Liver (tissue), 3 donors: Measurements from ENCODE around the gene TCERG1L.

Experiments used
- EGR1 ChIP-seq, 2 donors: IDR thresholded peaks; 2 replicates each; pipeline ENCODE4 v1.6.1; 2016 to 2018; ENCODE audit warnings: antibody characterized with exemption in 2 of 2, low read depth in 2 of 2
- FOXA1 ChIP-seq: IDR thresholded peaks from 2 replicates; pipeline ENCODE4 v1.6.1; 2016; ENCODE audit warnings: antibody characterized with exemption
- GABPA ChIP-seq, 2 donors: IDR thresholded peaks in 1 of 2; conservative IDR thresholded peaks in 1 of 2; 2 replicates each; pipeline ENCODE4 v1.6.1; 2016; ENCODE audit warnings: antibody characterized with exemption in 2 of 2, mild to moderate bottlenecking in 1 of 2, moderate library complexity in 1 of 2
- JUND ChIP-seq, 2 donors: IDR thresholded peaks; 2 replicates each; pipeline ENCODE4 v1.6.1; 2016; ENCODE audit warnings: antibody characterized with exemption in 2 of 2
- RAD21 ChIP-seq, 2 donors: IDR thresholded peaks; 2 replicates each; pipeline ENCODE4 v1.6.1; 2016; ENCODE audit warnings: antibody characterized with exemption in 2 of 2, mild to moderate bottlenecking in 2 of 2
- RXRA ChIP-seq, 2 donors: IDR thresholded peaks; 2 replicates each; pipeline ENCODE4 v1.6.1; 2017 to 2018; ENCODE audit warnings: antibody characterized with exemption in 2 of 2, mild to moderate bottlenecking in 1 of 2
- SP1 ChIP-seq: IDR thresholded peaks from 2 replicates; pipeline ENCODE4 v1.6.1; 2018; ENCODE audit warnings: antibody characterized with exemption, mild to moderate bottlenecking
- TAF1 ChIP-seq: conservative IDR thresholded peaks from 2 replicates; pipeline ENCODE4 v1.6.1; 2016; ENCODE audit warnings: antibody characterized with exemption, mild to moderate bottlenecking
- YY1 ChIP-seq: IDR thresholded peaks from 2 replicates; pipeline ENCODE4 v1.6.1; 2016; ENCODE audit warnings: antibody characterized with exemption, mild to moderate bottlenecking
- TF ChIP-seq, protein P1 (sequence below): fragments of 150-350 bp; IDR thresholded peaks from 2 replicates; pipeline ENCODE4 v1.5.1; 2017; ENCODE audit warnings: improper control_type of control experiment, low read depth, low read length; ENCODE audit not compliant: missing input control
- TF ChIP-seq, protein P2 (sequence below): IDR thresholded peaks from 2 replicates; pipeline ENCODE4 v1.6.1; 2016; ENCODE audit warnings: antibody characterized with exemption
- TF ChIP-seq, protein P3 (sequence below): IDR thresholded peaks from 2 replicates; pipeline ENCODE4 v1.6.1; 2016; ENCODE audit warnings: antibody characterized with exemption, mild to moderate bottlenecking
- TF ChIP-seq, protein P4 (sequence below): IDR thresholded peaks from 2 replicates; pipeline ENCODE4 v1.6.1; 2016; ENCODE audit warnings: antibody characterized with exemption
- TF ChIP-seq, protein P5 (sequence below): IDR thresholded peaks from 2 replicates; pipeline ENCODE4 v1.6.1; 2016; ENCODE audit warnings: antibody characterized with exemption
- donor health status: healthy.
- donor health status: healthy.

DNA sequence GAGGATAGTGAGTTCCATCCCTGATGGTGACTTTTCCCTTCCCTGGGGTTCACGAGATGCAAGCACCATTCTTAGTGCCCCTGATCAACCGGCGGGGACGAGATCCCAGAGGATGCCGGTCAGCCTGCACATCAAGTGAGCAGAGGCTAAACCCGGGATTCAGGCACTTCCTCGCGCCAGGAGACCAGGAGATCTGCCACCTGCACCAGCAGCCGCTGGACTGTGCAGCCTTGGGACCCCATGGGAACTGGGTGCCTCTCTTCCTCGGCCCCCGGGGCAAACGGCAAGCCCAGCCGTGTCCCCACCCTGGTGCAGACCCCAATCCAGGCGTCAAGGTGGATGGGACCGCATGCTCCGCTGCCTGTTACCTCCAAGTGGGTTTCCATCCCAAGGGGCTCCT, 88.5 kb downstream of the TCERG1L start:
- TF ChIP-seq, protein P1, sequence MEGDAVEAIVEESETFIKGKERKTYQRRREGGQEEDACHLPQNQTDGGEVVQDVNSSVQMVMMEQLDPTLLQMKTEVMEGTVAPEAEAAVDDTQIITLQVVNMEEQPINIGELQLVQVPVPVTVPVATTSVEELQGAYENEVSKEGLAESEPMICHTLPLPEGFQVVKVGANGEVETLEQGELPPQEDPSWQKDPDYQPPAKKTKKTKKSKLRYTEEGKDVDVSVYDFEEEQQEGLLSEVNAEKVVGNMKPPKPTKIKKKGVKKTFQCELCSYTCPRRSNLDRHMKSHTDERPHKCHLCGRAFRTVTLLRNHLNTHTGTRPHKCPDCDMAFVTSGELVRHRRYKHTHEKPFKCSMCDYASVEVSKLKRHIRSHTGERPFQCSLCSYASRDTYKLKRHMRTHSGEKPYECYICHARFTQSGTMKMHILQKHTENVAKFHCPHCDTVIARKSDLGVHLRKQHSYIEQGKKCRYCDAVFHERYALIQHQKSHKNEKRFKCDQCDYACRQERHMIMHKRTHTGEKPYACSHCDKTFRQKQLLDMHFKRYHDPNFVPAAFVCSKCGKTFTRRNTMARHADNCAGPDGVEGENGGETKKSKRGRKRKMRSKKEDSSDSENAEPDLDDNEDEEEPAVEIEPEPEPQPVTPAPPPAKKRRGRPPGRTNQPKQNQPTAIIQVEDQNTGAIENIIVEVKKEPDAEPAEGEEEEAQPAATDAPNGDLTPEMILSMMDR = no peak
- TF ChIP-seq, protein P2, sequence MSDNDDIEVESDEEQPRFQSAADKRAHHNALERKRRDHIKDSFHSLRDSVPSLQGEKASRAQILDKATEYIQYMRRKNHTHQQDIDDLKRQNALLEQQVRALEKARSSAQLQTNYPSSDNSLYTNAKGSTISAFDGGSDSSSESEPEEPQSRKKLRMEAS = no peak
- TF ChIP-seq YY1 (no peak), SP1 (no peak), EGR1 (IDR thresholded peaks at IDR 0.05; ENCODE audit: low read depth in 2 of 2) (no peak), GABPA (IDR thresholded peaks at IDR 0.05 in 1 of 2, conservative IDR thresholded peaks at IDR 0.05 in 1 of 2) (no peak), RAD21 (IDR thresholded peaks at IDR 0.05) (no peak), TAF1 (no peak), RXRA (IDR thresholded peaks at IDR 0.05) (no peak), JUND (IDR thresholded peaks at IDR 0.05) (no peak), FOXA1 (no peak)
- TF ChIP-seq, protein P3, sequence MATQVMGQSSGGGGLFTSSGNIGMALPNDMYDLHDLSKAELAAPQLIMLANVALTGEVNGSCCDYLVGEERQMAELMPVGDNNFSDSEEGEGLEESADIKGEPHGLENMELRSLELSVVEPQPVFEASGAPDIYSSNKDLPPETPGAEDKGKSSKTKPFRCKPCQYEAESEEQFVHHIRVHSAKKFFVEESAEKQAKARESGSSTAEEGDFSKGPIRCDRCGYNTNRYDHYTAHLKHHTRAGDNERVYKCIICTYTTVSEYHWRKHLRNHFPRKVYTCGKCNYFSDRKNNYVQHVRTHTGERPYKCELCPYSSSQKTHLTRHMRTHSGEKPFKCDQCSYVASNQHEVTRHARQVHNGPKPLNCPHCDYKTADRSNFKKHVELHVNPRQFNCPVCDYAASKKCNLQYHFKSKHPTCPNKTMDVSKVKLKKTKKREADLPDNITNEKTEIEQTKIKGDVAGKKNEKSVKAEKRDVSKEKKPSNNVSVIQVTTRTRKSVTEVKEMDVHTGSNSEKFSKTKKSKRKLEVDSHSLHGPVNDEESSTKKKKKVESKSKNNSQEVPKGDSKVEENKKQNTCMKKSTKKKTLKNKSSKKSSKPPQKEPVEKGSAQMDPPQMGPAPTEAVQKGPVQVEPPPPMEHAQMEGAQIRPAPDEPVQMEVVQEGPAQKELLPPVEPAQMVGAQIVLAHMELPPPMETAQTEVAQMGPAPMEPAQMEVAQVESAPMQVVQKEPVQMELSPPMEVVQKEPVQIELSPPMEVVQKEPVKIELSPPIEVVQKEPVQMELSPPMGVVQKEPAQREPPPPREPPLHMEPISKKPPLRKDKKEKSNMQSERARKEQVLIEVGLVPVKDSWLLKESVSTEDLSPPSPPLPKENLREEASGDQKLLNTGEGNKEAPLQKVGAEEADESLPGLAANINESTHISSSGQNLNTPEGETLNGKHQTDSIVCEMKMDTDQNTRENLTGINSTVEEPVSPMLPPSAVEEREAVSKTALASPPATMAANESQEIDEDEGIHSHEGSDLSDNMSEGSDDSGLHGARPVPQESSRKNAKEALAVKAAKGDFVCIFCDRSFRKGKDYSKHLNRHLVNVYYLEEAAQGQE = no peak
- TF ChIP-seq, protein P4, sequence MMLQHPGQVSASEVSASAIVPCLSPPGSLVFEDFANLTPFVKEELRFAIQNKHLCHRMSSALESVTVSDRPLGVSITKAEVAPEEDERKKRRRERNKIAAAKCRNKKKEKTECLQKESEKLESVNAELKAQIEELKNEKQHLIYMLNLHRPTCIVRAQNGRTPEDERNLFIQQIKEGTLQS = no peak
- TF ChIP-seq, protein P5, sequence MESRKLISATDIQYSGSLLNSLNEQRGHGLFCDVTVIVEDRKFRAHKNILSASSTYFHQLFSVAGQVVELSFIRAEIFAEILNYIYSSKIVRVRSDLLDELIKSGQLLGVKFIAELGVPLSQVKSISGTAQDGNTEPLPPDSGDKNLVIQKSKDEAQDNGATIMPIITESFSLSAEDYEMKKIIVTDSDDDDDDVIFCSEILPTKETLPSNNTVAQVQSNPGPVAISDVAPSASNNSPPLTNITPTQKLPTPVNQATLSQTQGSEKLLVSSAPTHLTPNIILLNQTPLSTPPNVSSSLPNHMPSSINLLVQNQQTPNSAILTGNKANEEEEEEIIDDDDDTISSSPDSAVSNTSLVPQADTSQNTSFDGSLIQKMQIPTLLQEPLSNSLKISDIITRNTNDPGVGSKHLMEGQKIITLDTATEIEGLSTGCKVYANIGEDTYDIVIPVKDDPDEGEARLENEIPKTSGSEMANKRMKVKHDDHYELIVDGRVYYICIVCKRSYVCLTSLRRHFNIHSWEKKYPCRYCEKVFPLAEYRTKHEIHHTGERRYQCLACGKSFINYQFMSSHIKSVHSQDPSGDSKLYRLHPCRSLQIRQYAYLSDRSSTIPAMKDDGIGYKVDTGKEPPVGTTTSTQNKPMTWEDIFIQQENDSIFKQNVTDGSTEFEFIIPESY = no peak
